SK-N-SH (cell line): Measurements from ENCODE around the gene PRR19. TPM values are rescaled to one million over a fixed set of nuclear protein-coding genes. Genes with fewer than 3 reads are reported as not detected.

ENCODE experiments used
- CTCF ChIA-PET: fragments of 300-600, 350-600 bp; formaldehyde crosslinking; extraction: SDS; loops from one replicate; lab custom pipeline; 2021; lab: Yijun Ruan, JAX
- POLR2A ChIA-PET: fragments of 350-600 bp; sonication (Branson Sonifier 250); formaldehyde crosslinking; extraction: SDS; loops from one replicate; lab custom pipeline; 2020; ENCODE audit warnings: antibody characterized with exemption, inconsistent platforms; lab: Yijun Ruan, JAX
- DNase-seq: peaks from one replicate; pipeline ENCODE4 v3.0.0; 2012
- H2AFZ ChIP-seq: fragments of 200-600 bp; sonication (generic); 2 replicates; pipeline ENCODE4 v1.8.1; 2016; ENCODE audit warnings: antibody characterized with exemption, mild to moderate bottlenecking, low read depth
- H3F3A ChIP-seq: fragments of 200-600 bp; sonication (generic); replicated peaks from 2 replicates; pipeline ENCODE3; 2016; ENCODE audit warnings: antibody characterized with exemption, mild to moderate bottlenecking; ENCODE audit not compliant: insufficient read depth
- H3K27ac ChIP-seq, 2 experiments: fragments of 200-500 bp in 1 of 2; fragments of 200-600 bp in 1 of 2; sonication (Bioruptor generic) in 1 of 2; sonication (generic), shearing (Covaris generic) in 1 of 2; 2 replicates each; pipeline versions ENCODE4 v1.5.1 to v1.6.1; 2014 to 2016; ENCODE audit warnings: low read depth in 2 of 2, inconsistent platforms in 1 of 2, low read length in 1 of 2, mild to moderate bottlenecking in 1 of 2, mixed read lengths in 1 of 2
- H3K27me3 ChIP-seq: fragments of 200-600 bp; sonication (generic), shearing (Covaris generic); 2 replicates; pipeline ENCODE4 v1.6.1; 2016; ENCODE audit warnings: mixed run types; ENCODE audit not compliant: insufficient read depth
- H3K36me3 ChIP-seq, 2 experiments: fragments of 200-500 bp in 1 of 2; fragments of 200-600 bp in 1 of 2; sonication (Bioruptor generic) in 1 of 2; sonication (generic) in 1 of 2; replicated peaks in 1 of 2; 2 replicates each; pipeline versions ENCODE3 to v1.5.1; 2014 to 2016; ENCODE audit warnings: low read length in 1 of 2, mild to moderate bottlenecking in 1 of 2; ENCODE audit not compliant: insufficient read depth in 2 of 2, control insufficient read depth in 1 of 2
- H3K4me1 ChIP-seq, 2 experiments: fragments of 200-500 bp in 1 of 2; fragments of 200-600 bp in 1 of 2; sonication (Bioruptor generic) in 1 of 2; sonication (generic), shearing (Covaris generic) in 1 of 2; 2 replicates each; pipeline versions ENCODE4 v1.5.1 to v1.6.1; 2014 to 2016; ENCODE audit warnings: low read depth in 1 of 2, low read length in 1 of 2, mixed run types in 1 of 2; ENCODE audit not compliant: insufficient read depth in 2 of 2, control insufficient read depth in 1 of 2
- H3K4me2 ChIP-seq: fragments of 200-600 bp; sonication (generic), shearing (Covaris generic); 2 replicates; pipeline ENCODE4 v1.6.1; 2017; ENCODE audit warnings: mixed run types
- H3K4me3 ChIP-seq, 2 experiments: fragments of 200-500 bp in 1 of 2; fragments of 200-600 bp in 1 of 2; sonication (Bioruptor generic) in 1 of 2; sonication (generic), shearing (Covaris generic) in 1 of 2; 2 replicates each; pipeline versions ENCODE4 v1.5.1 to v1.8.1; 2014 to 2016; ENCODE audit warnings: low read depth in 2 of 2, inconsistent platforms in 1 of 2, low read length in 1 of 2, mild to moderate bottlenecking in 1 of 2, mixed read lengths in 1 of 2, moderate library complexity in 1 of 2
- H3K79me2 ChIP-seq: fragments of 200-600 bp; sonication (generic); 2 replicates; pipeline ENCODE4 v1.8.1; 2017; ENCODE audit warnings: mild to moderate bottlenecking; ENCODE audit not compliant: insufficient read depth
- H3K9ac ChIP-seq: fragments of 200-600 bp; sonication (generic); 2 replicates; pipeline ENCODE4 v1.6.1; 2017; ENCODE audit warnings: mixed run types
- H3K9me2 ChIP-seq: fragments of 200-600 bp; sonication (generic); 2 replicates; pipeline ENCODE4 v1.6.1; 2017; ENCODE audit warnings: mixed run types
- H3K9me3 ChIP-seq: fragments of 200-600 bp; sonication (generic); 2 replicates; pipeline ENCODE4 v1.6.1; 2017; ENCODE audit warnings: mixed run types, mild to moderate bottlenecking, moderate library complexity
- H4K20me1 ChIP-seq: fragments of 200-600 bp; sonication (generic); 2 replicates; pipeline ENCODE4 v1.6.1; 2017; ENCODE audit warnings: mild to moderate bottlenecking, mixed run types; ENCODE audit not compliant: insufficient read depth
- CHD2 ChIP-seq: fragments of 150-350 bp; IDR thresholded peaks from 2 replicates; pipeline ENCODE4 v1.6.1; 2018; ENCODE audit warnings: low read length; ENCODE audit not compliant: partially characterized antibody
- CTCF ChIP-seq: fragments of 200-600 bp; sonication (generic); IDR thresholded peaks from 2 replicates; pipeline ENCODE4 v1.6.1; 2017; ENCODE audit warnings: antibody characterized with exemption, mild to moderate bottlenecking, moderate library complexity
- ELF1 ChIP-seq: IDR thresholded peaks from 2 replicates; pipeline ENCODE4 v1.4.0; 2012
- EP300 ChIP-seq, 2 experiments: IDR thresholded peaks; 2 replicates each; pipeline versions ENCODE4 v1.4.0 to v1.6.1; 2012; ENCODE audit warnings: borderline replicate concordance in 1 of 2, low read depth in 1 of 2, low read length in 1 of 2
- FOXJ3 ChIP-seq: sonication (generic); formaldehyde crosslinking; IDR thresholded peaks from 2 replicates; pipeline ENCODE4 v1.5.1; 2020; ENCODE audit warnings: mild to moderate bottlenecking, missing genetic modification reagents
- FOXM1 ChIP-seq: IDR thresholded peaks from 2 replicates; pipeline ENCODE4 v1.4.0; 2012; ENCODE audit warnings: low read depth, mild to moderate bottlenecking
- MAX ChIP-seq: IDR thresholded peaks from 2 replicates; pipeline ENCODE4 v1.4.0; 2012; ENCODE audit warnings: low read depth
- MXI1 ChIP-seq: IDR thresholded peaks from 2 replicates; pipeline ENCODE4 v1.6.1; 2012; ENCODE audit warnings: mild to moderate bottlenecking, low read depth, low read length, improper control_type of control experiment
- NFIC ChIP-seq: IDR thresholded peaks from 2 replicates; pipeline ENCODE4 v1.4.0; 2012; ENCODE audit warnings: borderline replicate concordance
- NRF1 ChIP-seq: IDR thresholded peaks from 2 replicates; pipeline ENCODE4 v1.6.1; 2012; ENCODE audit warnings: low read depth, mild to moderate bottlenecking, low read length
- PBX3 ChIP-seq: IDR thresholded peaks from 2 replicates; pipeline ENCODE4; 2012
- POLR2AphosphoS5 ChIP-seq: IDR thresholded peaks from 2 replicates; pipeline ENCODE4 v1.6.1; 2012; ENCODE audit warnings: low read depth, low read length
- RAD21 ChIP-seq: IDR thresholded peaks from 2 replicates; pipeline ENCODE4 v1.6.1; 2012; ENCODE audit warnings: mild to moderate bottlenecking, low read length
- REST ChIP-seq: IDR thresholded peaks from 2 replicates; pipeline ENCODE4 v1.6.1; 2012; ENCODE audit warnings: mild to moderate bottlenecking, low read depth, low read length, moderate library complexity
- RFX5 ChIP-seq: IDR thresholded peaks from 2 replicates; pipeline ENCODE4 v1.6.1; 2012; ENCODE audit warnings: mild to moderate bottlenecking, improper control_type of control experiment, low read length
- SMC3 ChIP-seq: IDR thresholded peaks from 2 replicates; pipeline ENCODE4 v1.6.1; 2012; ENCODE audit warnings: low read depth, low read length, improper control_type of control experiment
- TAF1 ChIP-seq: IDR thresholded peaks from 2 replicates; pipeline ENCODE4 v1.6.1; 2012; ENCODE audit warnings: low read depth, mild to moderate bottlenecking, low read length, moderate library complexity, borderline replicate concordance
- TEAD4 ChIP-seq: IDR thresholded peaks from 2 replicates; pipeline ENCODE4 v1.4.0; 2012; ENCODE audit warnings: mild to moderate bottlenecking, borderline replicate concordance; ENCODE audit not compliant: insufficient read depth
- USF2 ChIP-seq: fragments of 150-350 bp; IDR thresholded peaks from 2 replicates; pipeline ENCODE4 v1.6.1; 2017; ENCODE audit warnings: antibody characterized with exemption, low read length, low read depth, borderline replicate concordance
- YY1 ChIP-seq: IDR thresholded peaks from 2 replicates; pipeline ENCODE4 v1.4.0; 2012; ENCODE audit warnings: low read depth, mild to moderate bottlenecking
- ZBTB33 ChIP-seq: IDR thresholded peaks from 2 replicates; pipeline ENCODE4 v1.4.0; 2012; ENCODE audit warnings: low read depth, borderline replicate concordance
- WGBS: methylation state at CpG from one replicate; pipeline ENCODE4 v1.1.6; 2017; ENCODE audit warnings: low lambda C conversion rate; 5-methylcytosine and 5-hydroxymethylcytosine counted together
- polyA plus RNA-seq, 3 experiments: library from polyadenylated mRNA; depleted of rRNA; stranded (reverse); fragments of >200 nt; gene quantifications; 2 replicates each; pipeline ENCODE4 v1.2.3, GENCODE V29; 2012

The PRR19 gene
- polyA plus RNA-seq, 1 of the 3 experiments (the other 2 are of a cell fraction), result 1.3 TPM

GRCh38 chr19:42295342-42295741, 6.6 kb upstream of the PRR19 start (continued):
- TF ChIP-seq MAX (no peak), CHD2 (no peak), PBX3 (no peak)

- 81% methylated on average over 4 of the region's 6 CpGs for WGBS
- Histone ChIP-seq H3K9me3 (no peaks in the 10 kb centered on the region), H2AFZ (no peak overlapping the region), H3K36me3 (peaks cover 26 to 46% of the 10 kb centered on the region in 2 experiments), H3K79me2 (peaks cover 8% of the 10 kb centered on the region), H3K27me3 (no peaks in the 10 kb centered on the region), H4K20me1 (0 out of 2 replicates have a peak, but pooled peaks cover 5% of the 10 kb centered on the region), H3K4me3 (no peak overlapping the region; a peak in 1 of 4 replicates), H3K4me2 (no peak overlapping the region), H3K9me2 (no peaks in the 10 kb centered on the region), H3K9ac (no peak overlapping the region), H3K4me1 (no peaks in the 10 kb centered on the region; a peak in 2 of 4 replicates), H3K27ac (peak overlapping the region in 1 of 2 experiments; percentile 4; a peak in 2 of 4 replicates), H3F3A (peaks cover 27% of the 10 kb centered on the region)
- CTCF ChIA-PET, result interaction anchor here (0.6 to 9.5 kb wide), 29 partner anchors 8 to 194 kb away, joined by 3 to 60 read pairs (median 4); partner anchors contain the start of genes CIC, ERF, GSK3A and POU2F2
- POLR2A ChIA-PET, result no interaction called here
- peak; percentile 88 for DNase-seq
- TF ChIP-seq SMC3 (peak; percentile 68), REST (no peak), RFX5 (no peak), FOXM1 (no peak), NRF1 (no peak), NFIC (no peak), EP300 (IDR thresholded peaks at IDR 0.05; ENCODE audit: borderline replicate concordance in 1 of 2, low read depth in 1 of 2, low read length in 1 of 2) (no peak), FOXJ3 (CRISPR knock-in tag) (0 out of 2 replicates have a peak, but pooled peaks have one; percentile 30), ZBTB33 (no peak), CTCF (peak; percentile 93), ELF1 (no peak), RAD21 (peak; percentile 67), YY1 (no peak), POLR2AphosphoS5 (no peak; the same call in 1 of the 2 replicates), MXI1 (peak; percentile 56; the same call in 1 of the 2 replicates), USF2 (no peak), TEAD4 (no peak), TAF1 (no peak)
Observed at GRCh38 chr19:42295831-42296525, 6.0 kb upstream of the PRR19 start.
